SK-N-MC (cell line): Measurements from ENCODE around the gene TIMM8A.

ENCODE experiments used
- EZH2 ChIP-seq: fragments of 200-600 bp; sonication (generic); IDR thresholded peaks from one replicate; pipeline ENCODE4 v1.6.1; 2017; ENCODE audit warnings: antibody characterized with exemption
- FOXP2 ChIP-seq: optimal IDR thresholded peaks from 2 replicates; pipeline ENCODE3; 2011; ENCODE audit warnings: mild to moderate bottlenecking, moderate library complexity; ENCODE audit not compliant: insufficient read depth; ENCODE audit errors: extremely low read length, control extremely low read depth
- POLR2AphosphoS5 ChIP-seq: IDR thresholded peaks from 2 replicates; pipeline ENCODE4 v1.6.1; 2012; ENCODE audit warnings: mild to moderate bottlenecking, low read depth, low read length, borderline replicate concordance

DNA sequence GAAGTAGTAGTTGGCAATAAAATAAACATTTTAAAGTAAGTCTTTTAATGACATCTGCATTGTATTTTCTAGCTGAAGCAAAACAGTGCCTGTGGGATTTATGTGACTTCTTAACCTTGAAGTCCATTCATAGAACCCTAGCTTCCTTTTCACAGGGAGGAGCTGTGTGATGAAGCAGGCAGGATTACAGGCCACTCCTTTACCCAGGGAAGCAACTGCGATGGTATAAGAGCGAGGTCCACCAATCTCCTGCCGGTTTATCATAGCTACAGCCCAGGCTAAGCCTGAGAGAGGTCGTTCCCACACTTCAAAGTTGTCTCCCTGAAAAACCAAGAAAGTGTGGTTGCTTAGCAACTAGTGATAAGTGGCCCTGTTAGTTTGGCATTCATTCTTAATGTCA lies 49.2 kb upstream of the TIMM8A start:
- TF ChIP-seq EZH2 (no peak), POLR2AphosphoS5 (no peak), FOXP2 (no peak)
